Mucosa of rectum (tissue), 2 donors: ENCODE data around the gene CASTOR2.
"Not testable (repeated sequence)": the region's sequence is repeated elsewhere in the genome, so short reads cannot be mapped to it uniquely, and the experiment has no call there.

Experiments
- H3K27ac ChIP-seq, 2 donors: one replicate each; pipeline ENCODE4 v1.7.0; 2013; ENCODE audit warnings: inconsistent platforms in 2 of 2, low read depth in 2 of 2, low read length in 2 of 2
- H3K27me3 ChIP-seq, 2 donors: one replicate each; pipeline ENCODE4 v1.7.0; 2013; ENCODE audit warnings: low read length in 2 of 2; ENCODE audit not compliant: control insufficient read depth in 2 of 2, insufficient read depth in 2 of 2
- H3K36me3 ChIP-seq, 2 donors: one replicate each; pipeline ENCODE4 v1.7.0; 2013; ENCODE audit warnings: low read length in 2 of 2; ENCODE audit not compliant: control insufficient read depth in 2 of 2, insufficient read depth in 2 of 2
- H3K4me1 ChIP-seq, 2 donors: one replicate each; pipeline ENCODE4 v1.7.0; 2013; ENCODE audit warnings: low read length in 2 of 2, mild to moderate bottlenecking in 1 of 2; ENCODE audit not compliant: control insufficient read depth in 2 of 2, insufficient read depth in 2 of 2
- H3K4me3 ChIP-seq, 2 donors: one replicate each; pipeline ENCODE4 v1.7.0; 2013; ENCODE audit warnings: low read length in 2 of 2
- H3K9ac ChIP-seq, 2 donors: one replicate each; pipeline ENCODE4 v1.7.0; 2013; ENCODE audit warnings: low read length in 2 of 2, low read depth in 1 of 2, mild to moderate bottlenecking in 1 of 2
- H3K9me3 ChIP-seq, 2 donors: one replicate each; pipeline ENCODE4 v1.7.0; 2013; ENCODE audit warnings: low read length in 2 of 2; ENCODE audit not compliant: control insufficient read depth in 2 of 2
- donor health status: healthy.
- donor health status: Normal muscosa, but diverticular disease.

CASTOR2 gene

GRCh38 chr7:74994869-74995543, 30.5 kb downstream of the CASTOR2 start:
- not testable (repeated sequence) for H3K27me3 ChIP-seq, H3K9me3 ChIP-seq, H3K27ac ChIP-seq, H3K9ac ChIP-seq, H3K4me3 ChIP-seq, H3K36me3 ChIP-seq, H3K4me1 ChIP-seq

- not testable (repeated sequence) for H3K36me3 ChIP-seq, H3K4me3 ChIP-seq, H3K27me3 ChIP-seq, H3K9me3 ChIP-seq, H3K9ac ChIP-seq, H3K4me1 ChIP-seq, H3K27ac ChIP-seq
These were observed 31.9 kb downstream of the CASTOR2 start for GRCh38 chr7:74996361-74996760.

GRCh38 chr7:74997811-74998210, 33.3 kb downstream of the CASTOR2 start:
- not testable (repeated sequence) for H3K36me3 ChIP-seq, H3K27me3 ChIP-seq, H3K9me3 ChIP-seq, H3K9ac ChIP-seq, H3K4me3 ChIP-seq, H3K4me1 ChIP-seq, H3K27ac ChIP-seq

GRCh38 chr7:75001356-75001755, 36.9 kb downstream of the CASTOR2 start:
- not testable (repeated sequence) for H3K9ac ChIP-seq, H3K4me1 ChIP-seq, H3K9me3 ChIP-seq, H3K36me3 ChIP-seq, H3K27ac ChIP-seq, H3K27me3 ChIP-seq, H3K4me3 ChIP-seq

- H3K27me3 ChIP-seq, result no peaks in the 10 kb centered on the region
- H3K27ac ChIP-seq, result no peak overlapping the region
- no peak overlapping the region for H3K9ac ChIP-seq
- no peak overlapping the region for H3K4me3 ChIP-seq
- H3K4me1 ChIP-seq, result no peaks in the 10 kb centered on the region
- H3K36me3 ChIP-seq, result no peaks in the 10 kb centered on the region
- no peaks in the 10 kb centered on the region for H3K9me3 ChIP-seq
These were observed 45.5 kb downstream of the CASTOR2 start for GRCh38 chr7:75010036-75010435.

GRCh38 chr7:75017832-75018231, 53.3 kb downstream of the CASTOR2 start:
- Histone ChIP-seq H3K9me3 (no peaks in the 10 kb centered on the region), H3K36me3 (no peaks in the 10 kb centered on the region), H3K27ac (no peak overlapping the region), H3K27me3 (no peaks in the 10 kb centered on the region), H3K9ac (no peak overlapping the region), H3K4me3 (no peak overlapping the region), H3K4me1 (no peaks in the 10 kb centered on the region)

- H3K4me3 ChIP-seq, result no peak overlapping the region
- no peaks in the 10 kb centered on the region for H3K4me1 ChIP-seq
- no peak overlapping the region for H3K27ac ChIP-seq
- no peaks in the 10 kb centered on the region for H3K9me3 ChIP-seq
- H3K36me3 ChIP-seq, result no peaks in the 10 kb centered on the region
- no peaks in the 10 kb centered on the region for H3K27me3 ChIP-seq
- no peak overlapping the region for H3K9ac ChIP-seq
These were observed 54.3 kb downstream of the CASTOR2 start for GRCh38 chr7:75018570-75019364.

GRCh38 chr7:75019800-75020199, 55.3 kb downstream of the CASTOR2 start:
- Histone ChIP-seq H3K36me3 (no peaks in the 10 kb centered on the region), H3K4me3 (no peak overlapping the region), H3K9me3 (no peaks in the 10 kb centered on the region), H3K27ac (no peak overlapping the region), H3K27me3 (no peaks in the 10 kb centered on the region), H3K9ac (no peak overlapping the region), H3K4me1 (no peaks in the 10 kb centered on the region)

- Histone ChIP-seq H3K9me3 (no peaks in the 10 kb centered on the region), H3K9ac (no peak overlapping the region), H3K27ac (no peak overlapping the region), H3K36me3 (no peaks in the 10 kb centered on the region), H3K4me3 (no peak overlapping the region), H3K27me3 (no peaks in the 10 kb centered on the region), H3K4me1 (no peaks in the 10 kb centered on the region)
These were observed 60.4 kb downstream of the CASTOR2 start for GRCh38 chr7:75024922-75025321.

- no peaks in the 10 kb centered on the region for H3K27me3 ChIP-seq
- H3K36me3 ChIP-seq, result no peaks in the 10 kb centered on the region
These were observed 63.8 kb downstream of the CASTOR2 start for GRCh38 chr7:75028299-75028698.

More at GRCh38 chr7:75028299-75028698, 63.8 kb downstream of the CASTOR2 start:
- H3K4me1 ChIP-seq, result no peaks in the 10 kb centered on the region
- no peaks in the 10 kb centered on the region for H3K9me3 ChIP-seq
- H3K4me3 ChIP-seq, result no peak overlapping the region
- H3K9ac ChIP-seq, result no peak overlapping the region
- H3K27ac ChIP-seq, result no peak overlapping the region
